Heart left ventricle (tissue), 13 donors: ENCODE results near the gene FXYD7.

Experiments
- POLR2A ChIP-seq, 2 donors: fragments of 450-650 bp; IDR thresholded peaks; one replicate each; pipeline ENCODE4 v1.6.1; 2017; ENCODE audit warnings: antibody characterized with exemption in 2 of 2, mild to moderate bottlenecking in 2 of 2, moderate library complexity in 2 of 2
- TF ChIP-seq, protein P1 (sequence below), 12 donors: fragments of 200-600 bp; sonication (generic) in 4 of 12; IDR thresholded peaks; one replicate each; pipeline versions ENCODE4 v1.5.0 to v1.8.0; 2018 to 2022; ENCODE audit warnings: antibody characterized with exemption in 12 of 12, mild to moderate bottlenecking in 5 of 12
- donor health status: ischemic (EF 13 %, LVEDD 7.1; RV severe dilation, severe dysfunction).
- donor health status: DM: no; HTN: yes; CAD: no.
- donor health status: DM: no; HTN: no; CAD: no.
- donor health status: ischemic (EF 25% LVEDD 6.9; RV normal size, moderate dysfunction).
- donor health status: ischemic (EF 25% LVEDD 5.7; RV mildly dilated, moderate dysfunction).
- donor health status: ischemic (EF 35%, LVEDD 5.7; RV mildly dilated, moderate dysfunction).
- donor health status: nonischemic (EF 11% LVEDD 7.7; RV severe dilation, severe dysfunction).
- donor health status: DM: yes; HTN: yes; CAD: no.
- donor health status: PGD.
- donor health status: ischemic (EF 29% LVEDD 5.4; RV normal size, mild dysfunction).
- donor health status: nonischemic (EF 23%, LVEDD 6.1; RV moderate dilation, normal function).

DNA sequence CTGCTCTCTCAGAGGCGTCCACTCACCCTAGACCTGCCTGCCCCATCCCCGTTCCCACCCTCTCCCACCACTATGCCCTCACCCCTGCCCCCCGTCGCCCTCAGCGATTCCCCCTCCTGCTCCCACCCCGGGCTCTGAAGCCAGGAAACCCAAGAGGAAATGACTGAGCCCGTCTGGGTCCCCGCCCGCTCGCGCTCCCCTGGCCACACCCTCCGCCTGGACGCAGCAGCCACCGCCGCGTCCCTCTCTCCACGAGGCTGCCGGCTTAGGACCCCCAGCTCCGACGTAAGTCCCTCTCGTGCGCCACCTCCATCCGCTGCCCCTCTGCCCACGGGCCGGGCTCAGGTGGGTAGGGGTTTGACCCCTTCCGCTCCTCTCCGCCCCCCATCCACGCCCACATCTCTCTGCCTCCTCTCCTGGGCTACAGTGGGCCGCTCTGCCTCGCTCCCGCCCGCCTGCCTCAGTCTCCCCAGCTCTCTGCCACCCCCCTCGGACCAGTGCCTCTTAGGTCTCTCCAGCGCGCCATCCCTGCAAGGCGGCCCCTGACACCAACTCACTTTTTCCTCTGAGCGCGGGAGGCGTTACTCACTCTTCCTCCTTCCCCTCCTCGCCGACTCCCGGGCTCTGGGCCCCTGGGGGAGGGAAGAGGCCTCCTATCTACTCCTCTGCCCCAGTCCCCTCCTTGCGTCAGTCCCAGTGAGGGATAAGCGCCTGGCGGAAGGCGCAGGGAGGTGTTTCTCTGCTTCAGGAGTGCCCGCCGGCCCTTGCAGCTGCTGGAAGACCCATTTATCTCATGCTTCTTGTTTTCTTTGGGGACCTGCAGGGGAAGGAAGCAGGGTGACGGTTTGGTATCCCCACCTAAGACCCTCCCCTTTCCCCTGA is 11.7 kb downstream of the FXYD7 start, which contains the start of gene FXYD5:
- TF ChIP-seq, protein P1, sequence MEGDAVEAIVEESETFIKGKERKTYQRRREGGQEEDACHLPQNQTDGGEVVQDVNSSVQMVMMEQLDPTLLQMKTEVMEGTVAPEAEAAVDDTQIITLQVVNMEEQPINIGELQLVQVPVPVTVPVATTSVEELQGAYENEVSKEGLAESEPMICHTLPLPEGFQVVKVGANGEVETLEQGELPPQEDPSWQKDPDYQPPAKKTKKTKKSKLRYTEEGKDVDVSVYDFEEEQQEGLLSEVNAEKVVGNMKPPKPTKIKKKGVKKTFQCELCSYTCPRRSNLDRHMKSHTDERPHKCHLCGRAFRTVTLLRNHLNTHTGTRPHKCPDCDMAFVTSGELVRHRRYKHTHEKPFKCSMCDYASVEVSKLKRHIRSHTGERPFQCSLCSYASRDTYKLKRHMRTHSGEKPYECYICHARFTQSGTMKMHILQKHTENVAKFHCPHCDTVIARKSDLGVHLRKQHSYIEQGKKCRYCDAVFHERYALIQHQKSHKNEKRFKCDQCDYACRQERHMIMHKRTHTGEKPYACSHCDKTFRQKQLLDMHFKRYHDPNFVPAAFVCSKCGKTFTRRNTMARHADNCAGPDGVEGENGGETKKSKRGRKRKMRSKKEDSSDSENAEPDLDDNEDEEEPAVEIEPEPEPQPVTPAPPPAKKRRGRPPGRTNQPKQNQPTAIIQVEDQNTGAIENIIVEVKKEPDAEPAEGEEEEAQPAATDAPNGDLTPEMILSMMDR (IDR thresholded peaks at IDR 0.05), result peak in 1 of 12 donors; percentile 10
- TF ChIP-seq POLR2A (IDR thresholded peaks at IDR 0.05), result peak in 1 of 2 donors; percentile 50
